ENCODE measurements around the gene BICRA. TPM values are rescaled to one million over a fixed set of nuclear protein-coding genes. Genes with fewer than 3 reads are reported as not detected.
"Not testable (repeated sequence)": the region's sequence is repeated elsewhere in the genome, so short reads cannot be mapped to it uniquely, and the experiment has no call there.

The BICRA gene
- total and polyA plus RNA-seq, 2 of the 8 experiments (the other 6 are each of a cell fraction or from before 2014, with no cell fraction given) = 1.5 to 29.2 TPM

GRCh38 chr19:47635152-47635754 is 26.3 kb downstream of the BICRA start:
- H2AFZ ChIP-seq (ENCODE audit: low read length); H3K4me3 ChIP-seq (ENCODE audit: extremely low read depth in 1 of 4, insufficient read depth in 2 of 4, low read depth in 3 of 4, low read length in 4 of 4); H3K18ac ChIP-seq (ENCODE audit: extremely low read depth, low read length); H4K8ac ChIP-seq (ENCODE audit: extremely low read depth, insufficient read depth, low read length); DNase-seq (ENCODE audit: low read depth in 1 of 2, low spot score in 2 of 2); H3K4me1 ChIP-seq (replicated peaks in 1 of 4; ENCODE audit: control insufficient read depth in 3 of 4, insufficient read depth in 4 of 4, low read length in 3 of 4); H2AK5ac ChIP-seq (ENCODE audit: low read depth, low read length); H3K23me2 ChIP-seq (ENCODE audit: low read depth, low read length); H3K27me3 ChIP-seq (replicated peaks in 1 of 4; ENCODE audit: control insufficient read depth in 3 of 4, extremely low read depth in 1 of 4, insufficient read depth in 3 of 4, low read length in 3 of 4); H3K36me3 ChIP-seq (ENCODE audit: control insufficient read depth in 2 of 4, insufficient read depth in 4 of 4, low read length in 3 of 4); H3K9ac ChIP-seq (replicated peaks in 1 of 4; ENCODE audit: extremely low read depth in 1 of 4, low read depth in 3 of 4, low read length in 3 of 4); H2BK5ac ChIP-seq (ENCODE audit: low read depth, low read length); H3K56ac ChIP-seq (replicated peaks; ENCODE audit: insufficient read length, low read depth, low read length); H4K91ac ChIP-seq (replicated peaks; ENCODE audit: insufficient read length, low read length); H3K23ac ChIP-seq (ENCODE audit: insufficient read length); FAIRE-seq; H3K4ac ChIP-seq (replicated peaks; ENCODE audit: insufficient read length, low read depth, low read length); H3K9me3 ChIP-seq (ENCODE audit: insufficient read depth in 2 of 2, low read depth in 1 of 2, low read length in 1 of 2); H2BK12ac ChIP-seq (ENCODE audit: low read depth, low read length); H2BK15ac ChIP-seq (ENCODE audit: low read length); H3K14ac ChIP-seq (ENCODE audit: insufficient read length); H3K27ac ChIP-seq (ENCODE audit: low read depth, low read length); H4K5ac ChIP-seq (ENCODE audit: insufficient read length, low read depth, low read length); H2BK20ac ChIP-seq (ENCODE audit: low read length); H2BK120ac ChIP-seq (replicated peaks; ENCODE audit: low read depth, low read length); H3K4me2 ChIP-seq (ENCODE audit: insufficient read depth in 1 of 2, low read depth in 2 of 2, low read length in 2 of 2): not testable (repeated sequence)
- CTCF ChIA-PET (ENCODE audit: partially characterized antibody) = interaction anchor here (0.7 to 1.1 kb wide), 2 partner anchors 8 to 81 kb away, joined by 3 to 4 read pairs; no protein-coding TSS in a partner anchor
- 68% methylated on average over 6 of the region's 6 CpGs; no CpG with 5 or more reads in 1 of the 2 experiments for WGBS, 2 experiments (ENCODE audit: extremely low coverage in 1 of 2, insufficient coverage in 1 of 2, insufficient read length in 1 of 2, insufficient replicate concordance in 2 of 2, low coverage in 1 of 2, low lambda C conversion rate in 2 of 2, missing lambda C conversion rate in 1 of 2)
- peaks cover 0 to 83% of the 10 kb centered on the region in 2 experiments; a peak in 3 of 4 replicates for H3K79me2 ChIP-seq (ENCODE audit: control insufficient read depth in 1 of 2, insufficient read depth in 2 of 2, low read length in 2 of 2)
- H3K79me1 ChIP-seq (ENCODE audit: low read depth, low read length) = peaks cover 18% of the 10 kb centered on the region
- H4K20me1 ChIP-seq (replicated peaks in 1 of 2; ENCODE audit: control insufficient read depth in 1 of 2, insufficient read depth in 2 of 2, low read length in 2 of 2) = peaks cover 12 to 15% of the 10 kb centered on the region in 2 experiments
- POLR2A ChIA-PET (ENCODE audit: partially characterized antibody) = interaction anchor here (0.6 to 1.6 kb wide), 2 partner anchors 9 to 10 kb away, joined by 4 read pairs; no protein-coding TSS in a partner anchor

All from H1 (cell line).